SK-N-SH (cell line): ENCODE results near the gene MFAP2. TPM values are rescaled to one million over a fixed set of nuclear protein-coding genes. Genes with fewer than 3 reads are reported as not detected.

ENCODE experiments used
- CTCF ChIA-PET: fragments of 300-600, 350-600 bp; formaldehyde crosslinking; extraction: SDS; loops from one replicate; lab custom pipeline; 2021; lab: Yijun Ruan, JAX
- POLR2A ChIA-PET: fragments of 350-600 bp; sonication (Branson Sonifier 250); formaldehyde crosslinking; extraction: SDS; loops from one replicate; lab custom pipeline; 2020; ENCODE audit warnings: antibody characterized with exemption, inconsistent platforms; lab: Yijun Ruan, JAX
- DNase-seq: peaks from one replicate; pipeline ENCODE4 v3.0.0; 2012
- H2AFZ ChIP-seq: fragments of 200-600 bp; sonication (generic); 2 replicates; pipeline ENCODE4 v1.8.1; 2016; ENCODE audit warnings: antibody characterized with exemption, mild to moderate bottlenecking, low read depth
- H3F3A ChIP-seq: fragments of 200-600 bp; sonication (generic); replicated peaks from 2 replicates; pipeline ENCODE3; 2016; ENCODE audit warnings: antibody characterized with exemption, mild to moderate bottlenecking; ENCODE audit not compliant: insufficient read depth
- H3K27ac ChIP-seq, 2 experiments: fragments of 200-500 bp in 1 of 2; fragments of 200-600 bp in 1 of 2; sonication (Bioruptor generic) in 1 of 2; sonication (generic), shearing (Covaris generic) in 1 of 2; 2 replicates each; pipeline versions ENCODE4 v1.5.1 to v1.6.1; 2014 to 2016; ENCODE audit warnings: low read depth in 2 of 2, inconsistent platforms in 1 of 2, low read length in 1 of 2, mild to moderate bottlenecking in 1 of 2, mixed read lengths in 1 of 2
- H3K27me3 ChIP-seq: fragments of 200-600 bp; sonication (generic), shearing (Covaris generic); 2 replicates; pipeline ENCODE4 v1.6.1; 2016; ENCODE audit warnings: mixed run types; ENCODE audit not compliant: insufficient read depth
- H3K36me3 ChIP-seq, 2 experiments: fragments of 200-500 bp in 1 of 2; fragments of 200-600 bp in 1 of 2; sonication (Bioruptor generic) in 1 of 2; sonication (generic) in 1 of 2; replicated peaks in 1 of 2; 2 replicates each; pipeline versions ENCODE3 to v1.5.1; 2014 to 2016; ENCODE audit warnings: low read length in 1 of 2, mild to moderate bottlenecking in 1 of 2; ENCODE audit not compliant: insufficient read depth in 2 of 2, control insufficient read depth in 1 of 2
- H3K4me1 ChIP-seq, 2 experiments: fragments of 200-500 bp in 1 of 2; fragments of 200-600 bp in 1 of 2; sonication (Bioruptor generic) in 1 of 2; sonication (generic), shearing (Covaris generic) in 1 of 2; 2 replicates each; pipeline versions ENCODE4 v1.5.1 to v1.6.1; 2014 to 2016; ENCODE audit warnings: low read depth in 1 of 2, low read length in 1 of 2, mixed run types in 1 of 2; ENCODE audit not compliant: insufficient read depth in 2 of 2, control insufficient read depth in 1 of 2
- H3K4me2 ChIP-seq: fragments of 200-600 bp; sonication (generic), shearing (Covaris generic); 2 replicates; pipeline ENCODE4 v1.6.1; 2017; ENCODE audit warnings: mixed run types
- H3K4me3 ChIP-seq, 2 experiments: fragments of 200-500 bp in 1 of 2; fragments of 200-600 bp in 1 of 2; sonication (Bioruptor generic) in 1 of 2; sonication (generic), shearing (Covaris generic) in 1 of 2; 2 replicates each; pipeline versions ENCODE4 v1.5.1 to v1.8.1; 2014 to 2016; ENCODE audit warnings: low read depth in 2 of 2, inconsistent platforms in 1 of 2, low read length in 1 of 2, mild to moderate bottlenecking in 1 of 2, mixed read lengths in 1 of 2, moderate library complexity in 1 of 2
- H3K79me2 ChIP-seq: fragments of 200-600 bp; sonication (generic); 2 replicates; pipeline ENCODE4 v1.8.1; 2017; ENCODE audit warnings: mild to moderate bottlenecking; ENCODE audit not compliant: insufficient read depth
- H3K9ac ChIP-seq: fragments of 200-600 bp; sonication (generic); 2 replicates; pipeline ENCODE4 v1.6.1; 2017; ENCODE audit warnings: mixed run types
- H3K9me2 ChIP-seq: fragments of 200-600 bp; sonication (generic); 2 replicates; pipeline ENCODE4 v1.6.1; 2017; ENCODE audit warnings: mixed run types
- H3K9me3 ChIP-seq: fragments of 200-600 bp; sonication (generic); 2 replicates; pipeline ENCODE4 v1.6.1; 2017; ENCODE audit warnings: mixed run types, mild to moderate bottlenecking, moderate library complexity
- H4K20me1 ChIP-seq: fragments of 200-600 bp; sonication (generic); 2 replicates; pipeline ENCODE4 v1.6.1; 2017; ENCODE audit warnings: mild to moderate bottlenecking, mixed run types; ENCODE audit not compliant: insufficient read depth
- CHD2 ChIP-seq: fragments of 150-350 bp; IDR thresholded peaks from 2 replicates; pipeline ENCODE4 v1.6.1; 2018; ENCODE audit warnings: low read length; ENCODE audit not compliant: partially characterized antibody
- CTCF ChIP-seq: fragments of 200-600 bp; sonication (generic); IDR thresholded peaks from 2 replicates; pipeline ENCODE4 v1.6.1; 2017; ENCODE audit warnings: antibody characterized with exemption, mild to moderate bottlenecking, moderate library complexity
- EZH2phosphoT487 ChIP-seq: fragments of 200-600 bp; sonication (generic); IDR thresholded peaks from 2 replicates; pipeline ENCODE4 v1.6.1; 2017; ENCODE audit warnings: low read depth, mixed run types, mild to moderate bottlenecking, antibody characterized with exemption, moderate library complexity, borderline replicate concordance
- FOXJ3 ChIP-seq: sonication (generic); formaldehyde crosslinking; IDR thresholded peaks from 2 replicates; pipeline ENCODE4 v1.5.1; 2020; ENCODE audit warnings: mild to moderate bottlenecking, missing genetic modification reagents
- GABPA ChIP-seq: IDR thresholded peaks from 2 replicates; pipeline ENCODE4 v1.4.0; 2012; ENCODE audit warnings: low read depth, mild to moderate bottlenecking
- MXI1 ChIP-seq: IDR thresholded peaks from 2 replicates; pipeline ENCODE4 v1.6.1; 2012; ENCODE audit warnings: mild to moderate bottlenecking, low read depth, low read length, improper control_type of control experiment
- NFIC ChIP-seq: IDR thresholded peaks from 2 replicates; pipeline ENCODE4 v1.4.0; 2012; ENCODE audit warnings: borderline replicate concordance
- POLR2AphosphoS5 ChIP-seq: IDR thresholded peaks from 2 replicates; pipeline ENCODE4 v1.6.1; 2012; ENCODE audit warnings: low read depth, low read length
- RCOR1 ChIP-seq: fragments of 150-350 bp; IDR thresholded peaks from 2 replicates; pipeline ENCODE4 v1.6.1; 2017; ENCODE audit warnings: antibody characterized with exemption, low read length
- REST ChIP-seq: IDR thresholded peaks from 2 replicates; pipeline ENCODE4 v1.6.1; 2012; ENCODE audit warnings: mild to moderate bottlenecking, low read depth, low read length, moderate library complexity
- RXRA ChIP-seq: IDR thresholded peaks from 2 replicates; pipeline ENCODE4 v1.4.0; 2012; ENCODE audit warnings: low read depth, mild to moderate bottlenecking, borderline replicate concordance
- TCF12 ChIP-seq: IDR thresholded peaks from 2 replicates; pipeline ENCODE4 v1.4.0; 2012
- WGBS: methylation state at CpG from one replicate; pipeline ENCODE4 v1.1.6; 2017; ENCODE audit warnings: low lambda C conversion rate; 5-methylcytosine and 5-hydroxymethylcytosine counted together
- polyA plus RNA-seq, 3 experiments: library from polyadenylated mRNA; depleted of rRNA; stranded (reverse); fragments of >200 nt; gene quantifications; 2 replicates each; pipeline ENCODE4 v1.2.3, GENCODE V29; 2012

The MFAP2 gene
- polyA plus RNA-seq, 1 of the 3 experiments (the other 2 are of a cell fraction) = 189 TPM

GRCh38 chr1:16967962-16968361, 12.5 kb downstream of the MFAP2 start:
- H3K36me3 ChIP-seq = peaks cover 6 to 12% of the 10 kb centered on the region in 2 experiments
- DNase-seq = no peak
- H2AFZ ChIP-seq = no peak overlapping the region
- H3K4me1 ChIP-seq = peaks cover 11 to 33% of the 10 kb centered on the region in 2 experiments; a peak in 2 of 4 replicates
- WGBS = 93% methylated on average over 20 of the region's 21 CpGs
- no peak overlapping the region for H3K9ac ChIP-seq
- peak overlapping the region; percentile 52; the same call in 1 of the 2 replicates for H3K4me2 ChIP-seq
- no peak overlapping the region for H3K4me3 ChIP-seq
- ChIA-PET POLR2A (interaction anchor here (1.0 to 3.1 kb wide), 4 partner anchors 8 to 63 kb away, joined by 3 to 39 read pairs (median 6); partner anchors contain the start of gene MFAP2), CTCF (interaction anchor here (0.9 to 20.3 kb wide), 4 partner anchors 10 to 74 kb away, joined by 3 to 408 read pairs (median 8); partner anchors contain the start of gene SDHB)
- H3K9me3 ChIP-seq = no peaks in the 10 kb centered on the region
- H3K27me3 ChIP-seq = no peaks in the 10 kb centered on the region
- H3K79me2 ChIP-seq = no peaks in the 10 kb centered on the region
- peaks cover 16% of the 10 kb centered on the region for H3F3A ChIP-seq
- H4K20me1 ChIP-seq = peaks cover 13% of the 10 kb centered on the region; the same call in 1 of the 2 replicates
- TF ChIP-seq REST (no peak), CTCF (no peak)
- TF ChIP-seq, all 33 proteins: peak for 0
- Histone ChIP-seq H3K27ac (peak overlapping the region in 1 of 2 experiments; percentile 76; a peak in 2 of 4 replicates), H3K9me2 (no peaks in the 10 kb centered on the region)

- CTCF ChIA-PET = interaction anchor here (0.8 to 20.3 kb wide), 7 partner anchors 8 to 75 kb away, joined by 3 to 408 read pairs (median 4); partner anchors contain the start of gene SDHB
- H4K20me1 ChIP-seq = peaks cover 10% of the 10 kb centered on the region; the same call in 1 of the 2 replicates
- peak; percentile 70 for DNase-seq
- POLR2A ChIA-PET = interaction anchor here (0.7 to 3.1 kb wide), 7 partner anchors 9 to 66 kb away, joined by 3 to 39 read pairs (median 4); partner anchors contain the start of gene MFAP2
- no peaks in the 10 kb centered on the region for H3K9me3 ChIP-seq
- peak overlapping the region; percentile 5; the same call in 1 of the 2 replicates for H3K9ac ChIP-seq
- 14% methylated on average over 2 of the region's 7 CpGs for WGBS
- no peaks in the 10 kb centered on the region for H3K9me2 ChIP-seq
- no peak overlapping the region for H3K4me3 ChIP-seq
- H2AFZ ChIP-seq = no peak overlapping the region
- H3K4me2 ChIP-seq = peak overlapping the region; percentile 52; the same call in 1 of the 2 replicates
- H3K27me3 ChIP-seq = no peaks in the 10 kb centered on the region
- no peaks in the 10 kb centered on the region for H3K79me2 ChIP-seq
- H3K36me3 ChIP-seq = peaks cover 6 to 12% of the 10 kb centered on the region in 2 experiments
- peaks cover 9% of the 10 kb centered on the region for H3F3A ChIP-seq
- H3K4me1 ChIP-seq = peaks cover 11 to 32% of the 10 kb centered on the region in 2 experiments; a peak in 2 of 4 replicates
- peak overlapping the region in 1 of 2 experiments; percentile 76; a peak in 2 of 4 replicates for H3K27ac ChIP-seq
- peak; percentile 64; the same call in 1 of the 2 replicates for TF ChIP-seq REST
- TF ChIP-seq EZH2phosphoT487 = no peak
- TF ChIP-seq CHD2 = no peak
- no peak for TF ChIP-seq CTCF
- TF ChIP-seq RXRA = no peak; the same call in none of the 2 replicates
- peak; percentile 98 for TF ChIP-seq NFIC
- TF ChIP-seq POLR2AphosphoS5 = peak; percentile 46; the same call in 1 of the 2 replicates
- TF ChIP-seq GABPA = no peak
- TF ChIP-seq FOXJ3 (CRISPR knock-in tag) = 0 out of 2 replicates have a peak, but pooled peaks have one; percentile 28
- TF ChIP-seq TCF12 = peak; percentile 82
- no peak for TF ChIP-seq RCOR1
- no peak for TF ChIP-seq MXI1
Measured at GRCh38 chr1:16967095-16967575, 13.3 kb downstream of the MFAP2 start.
